Peyer's patch (tissue), 4 donors: ENCODE results near the gene CDC14A.

Experiments used
- POLR2A ChIP-seq, 2 donors: fragments of 450-650 bp; IDR thresholded peaks; one replicate each; pipeline ENCODE4 v1.5.1; 2017; ENCODE audit warnings: antibody characterized with exemption in 2 of 2, mild to moderate bottlenecking in 2 of 2, moderate library complexity in 2 of 2
- TF ChIP-seq, protein P1 (sequence below), 6 experiments: fragments of 450-650 bp in 4 of 6; fragments of 200-600 bp in 2 of 6; sonication (generic) in 1 of 6; IDR thresholded peaks; one replicate each; pipeline ENCODE4 v1.5.1; 2017 to 2019; ENCODE audit warnings: antibody characterized with exemption in 6 of 6, mild to moderate bottlenecking in 3 of 6, moderate library complexity in 1 of 6

DNA sequence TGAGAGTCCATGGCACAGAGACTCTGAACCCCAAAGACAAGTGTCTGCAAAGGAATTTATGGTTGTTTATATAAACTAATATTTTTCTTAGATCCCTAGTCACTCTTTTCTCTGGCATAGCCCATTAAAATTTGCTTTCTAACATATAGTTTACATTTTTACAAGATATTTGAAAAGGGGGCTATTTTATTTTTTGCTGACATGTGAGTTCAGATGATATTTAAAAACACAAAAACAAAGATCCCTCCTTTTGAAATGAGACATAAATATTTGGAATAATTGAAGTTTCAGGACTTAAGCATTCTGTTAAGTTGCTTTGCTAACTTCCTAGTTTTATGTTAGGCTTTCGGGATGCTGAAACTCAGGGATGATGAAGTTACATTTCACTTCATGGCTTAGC, 86.1 kb downstream of the CDC14A start:
- TF ChIP-seq POLR2A (IDR thresholded peaks at IDR 0.05): no peak
- TF ChIP-seq, protein P1, sequence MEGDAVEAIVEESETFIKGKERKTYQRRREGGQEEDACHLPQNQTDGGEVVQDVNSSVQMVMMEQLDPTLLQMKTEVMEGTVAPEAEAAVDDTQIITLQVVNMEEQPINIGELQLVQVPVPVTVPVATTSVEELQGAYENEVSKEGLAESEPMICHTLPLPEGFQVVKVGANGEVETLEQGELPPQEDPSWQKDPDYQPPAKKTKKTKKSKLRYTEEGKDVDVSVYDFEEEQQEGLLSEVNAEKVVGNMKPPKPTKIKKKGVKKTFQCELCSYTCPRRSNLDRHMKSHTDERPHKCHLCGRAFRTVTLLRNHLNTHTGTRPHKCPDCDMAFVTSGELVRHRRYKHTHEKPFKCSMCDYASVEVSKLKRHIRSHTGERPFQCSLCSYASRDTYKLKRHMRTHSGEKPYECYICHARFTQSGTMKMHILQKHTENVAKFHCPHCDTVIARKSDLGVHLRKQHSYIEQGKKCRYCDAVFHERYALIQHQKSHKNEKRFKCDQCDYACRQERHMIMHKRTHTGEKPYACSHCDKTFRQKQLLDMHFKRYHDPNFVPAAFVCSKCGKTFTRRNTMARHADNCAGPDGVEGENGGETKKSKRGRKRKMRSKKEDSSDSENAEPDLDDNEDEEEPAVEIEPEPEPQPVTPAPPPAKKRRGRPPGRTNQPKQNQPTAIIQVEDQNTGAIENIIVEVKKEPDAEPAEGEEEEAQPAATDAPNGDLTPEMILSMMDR (IDR thresholded peaks at IDR 0.05): no peak
